GM11168 (cell line): ENCODE results near the gene TMEFF2.

Experiments used
- in situ Hi-C: fragments of 300-500 bp; cut with MboI; formaldehyde crosslinking; loops from one replicate; pipeline ENCODE4 v1.12.0; 2022; ENCODE audit warnings: low sequenced_read_pairs; ENCODE audit not compliant: unreplicated experiment

TMEFF2 gene

DNA sequence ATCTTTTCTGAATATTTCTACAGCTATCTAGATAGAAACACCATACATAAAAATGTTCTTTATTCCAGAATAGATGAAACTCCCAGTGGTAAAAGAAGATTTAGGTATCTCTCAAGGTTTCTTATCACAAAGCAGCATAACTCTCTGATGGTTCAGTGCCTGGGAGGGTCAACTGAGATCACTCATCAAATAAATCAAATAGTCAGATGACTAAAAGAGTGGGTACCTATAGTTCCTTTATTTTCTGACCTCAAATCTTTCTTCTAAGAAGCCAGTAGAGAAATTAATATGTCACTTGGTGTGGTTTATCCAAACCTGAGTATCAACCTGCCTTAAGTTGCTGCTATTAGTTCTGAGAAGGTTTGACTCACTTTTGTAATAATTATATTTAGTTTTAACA, 120.9 kb downstream of the TMEFF2 start:
- in situ Hi-C loops, result no loop called here

GRCh38 chr2:192072778-192073177, 122.0 kb downstream of the TMEFF2 start:
- in situ Hi-C loops, result no loop called here

GRCh38 chr2:192072261-192072660, 122.5 kb downstream of the TMEFF2 start:
- in situ Hi-C loops, result no loop called here

DNA sequence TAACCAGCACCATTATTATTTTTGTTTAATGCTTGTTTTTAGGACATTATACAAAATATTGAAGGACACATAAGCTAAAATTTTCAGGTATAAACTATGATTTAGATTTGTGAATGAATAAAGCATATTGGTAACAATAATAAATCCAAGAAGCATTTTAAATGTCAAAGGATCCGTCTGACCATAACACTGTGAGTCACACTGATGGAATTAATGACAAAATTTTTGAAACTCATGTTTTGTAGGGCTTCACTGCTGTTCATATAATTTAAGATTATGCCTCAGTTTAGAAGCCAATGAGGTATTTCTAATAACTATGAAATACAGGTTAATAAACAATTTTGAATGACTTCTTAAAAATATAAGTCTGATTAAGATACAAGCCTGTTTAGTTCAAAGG, 124.6 kb downstream of the TMEFF2 start:
- in situ Hi-C loops, result no loop called here

DNA sequence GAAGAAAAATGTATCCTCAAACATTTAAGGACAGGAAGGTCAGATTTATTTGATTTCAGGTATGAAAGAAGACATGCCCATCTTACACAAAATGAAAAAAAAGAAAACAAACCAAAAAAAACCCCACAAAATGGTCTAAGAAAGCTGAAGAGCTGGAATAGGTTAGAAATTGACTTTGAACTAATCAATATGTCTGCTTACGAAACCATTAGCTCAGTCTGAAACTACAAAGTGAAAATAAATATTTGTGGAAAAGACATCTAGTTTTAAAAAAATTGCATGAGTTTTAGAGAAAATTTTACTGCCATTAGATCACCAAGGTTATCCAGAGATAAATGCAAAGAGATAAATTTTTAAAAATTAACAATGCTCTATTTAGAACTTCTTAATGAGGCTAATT, 125.3 kb downstream of the TMEFF2 start:
- in situ Hi-C loops, result no loop called here

- in situ Hi-C loops, result no loop called here
Observed at GRCh38 chr2:192068966-192069365, 125.8 kb downstream of the TMEFF2 start.

GRCh38 chr2:192067631-192068030, 127.1 kb downstream of the TMEFF2 start:
- in situ Hi-C loops, result no loop called here

DNA sequence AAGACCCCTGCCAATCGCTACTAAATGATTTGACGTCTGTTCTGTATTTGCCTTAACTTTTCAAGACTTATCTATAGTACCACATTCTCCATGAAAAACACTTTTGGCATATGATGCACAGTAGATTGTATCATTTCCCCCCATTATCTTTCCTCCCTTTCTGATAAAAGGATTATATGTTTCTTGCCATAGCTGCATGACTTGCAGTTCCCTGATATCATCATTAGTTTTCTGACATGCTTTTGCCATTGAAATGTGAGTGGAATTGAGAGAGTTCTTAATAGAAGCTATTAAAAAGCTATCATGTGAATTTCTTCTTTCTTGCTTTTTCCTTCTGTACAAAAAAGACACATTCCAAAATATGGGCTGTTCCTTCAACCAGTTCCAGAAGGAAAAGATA, 130.3 kb downstream of the TMEFF2 start:
- in situ Hi-C loops, result no loop called here

DNA sequence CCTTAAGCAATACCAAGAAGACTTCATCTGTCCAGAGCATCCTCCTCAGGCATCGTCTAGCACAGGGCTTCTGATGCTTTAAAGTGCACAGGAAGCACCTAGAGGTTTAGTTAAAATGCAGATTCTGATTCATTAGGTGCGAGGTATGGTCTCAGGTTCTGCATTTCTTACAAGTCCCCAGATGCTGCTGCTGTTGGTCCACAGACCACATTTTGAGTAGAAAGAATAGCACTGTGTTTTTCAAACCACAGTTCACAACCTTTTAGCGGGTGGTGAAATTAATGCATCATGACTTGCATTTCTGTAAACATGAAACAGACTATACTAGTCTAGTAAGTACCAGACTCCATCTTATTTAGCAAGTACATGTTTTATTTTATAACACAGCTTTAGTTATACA, 134.6 kb downstream of the TMEFF2 start:
- in situ Hi-C loops, result no loop called here

DNA sequence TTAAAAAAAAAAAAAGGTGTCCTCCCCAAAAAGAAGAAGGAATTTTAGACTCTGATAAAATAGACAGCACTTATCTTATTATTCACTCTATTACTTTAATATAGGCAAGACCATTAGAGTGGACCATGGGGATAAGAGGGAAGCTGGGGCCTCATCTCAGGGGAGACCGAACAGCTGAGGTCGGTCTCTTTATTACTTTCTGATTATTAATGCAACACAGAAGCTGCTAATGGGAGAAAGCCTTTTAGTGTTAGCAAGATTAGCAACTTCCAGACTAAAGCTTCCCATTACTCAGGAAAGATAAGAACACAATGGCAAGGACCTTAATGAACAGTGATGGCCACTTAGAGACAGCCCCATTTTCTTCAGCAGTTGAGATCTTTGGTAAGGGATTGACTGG, 135.5 kb downstream of the TMEFF2 start:
- in situ Hi-C loops, result no loop called here

DNA sequence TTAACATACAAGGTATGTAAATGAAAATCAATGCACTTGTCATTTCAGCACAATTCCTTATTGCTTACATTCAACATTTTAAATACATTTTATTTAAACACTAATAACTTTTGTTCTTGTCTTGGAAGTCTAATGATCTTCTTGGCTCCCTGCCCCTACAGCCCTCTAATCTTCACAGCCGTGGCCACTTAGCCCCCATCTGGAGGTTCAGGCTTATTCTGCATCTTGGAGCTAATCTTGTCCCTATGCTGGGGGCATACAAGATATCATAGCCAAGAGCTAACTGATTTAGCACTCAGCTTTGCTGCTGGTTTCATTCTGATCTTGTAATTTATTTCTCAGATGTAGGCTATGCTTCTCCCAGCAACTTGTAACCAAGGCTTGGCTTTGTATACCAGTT, 140.8 kb downstream of the TMEFF2 start:
- in situ Hi-C loops, result no loop called here

GRCh38 chr2:192051533-192051932, 143.2 kb downstream of the TMEFF2 start:
- in situ Hi-C loops, result no loop called here

- in situ Hi-C loops, result no loop called here
Observed at GRCh38 chr2:192049362-192049761, 145.4 kb downstream of the TMEFF2 start.

DNA sequence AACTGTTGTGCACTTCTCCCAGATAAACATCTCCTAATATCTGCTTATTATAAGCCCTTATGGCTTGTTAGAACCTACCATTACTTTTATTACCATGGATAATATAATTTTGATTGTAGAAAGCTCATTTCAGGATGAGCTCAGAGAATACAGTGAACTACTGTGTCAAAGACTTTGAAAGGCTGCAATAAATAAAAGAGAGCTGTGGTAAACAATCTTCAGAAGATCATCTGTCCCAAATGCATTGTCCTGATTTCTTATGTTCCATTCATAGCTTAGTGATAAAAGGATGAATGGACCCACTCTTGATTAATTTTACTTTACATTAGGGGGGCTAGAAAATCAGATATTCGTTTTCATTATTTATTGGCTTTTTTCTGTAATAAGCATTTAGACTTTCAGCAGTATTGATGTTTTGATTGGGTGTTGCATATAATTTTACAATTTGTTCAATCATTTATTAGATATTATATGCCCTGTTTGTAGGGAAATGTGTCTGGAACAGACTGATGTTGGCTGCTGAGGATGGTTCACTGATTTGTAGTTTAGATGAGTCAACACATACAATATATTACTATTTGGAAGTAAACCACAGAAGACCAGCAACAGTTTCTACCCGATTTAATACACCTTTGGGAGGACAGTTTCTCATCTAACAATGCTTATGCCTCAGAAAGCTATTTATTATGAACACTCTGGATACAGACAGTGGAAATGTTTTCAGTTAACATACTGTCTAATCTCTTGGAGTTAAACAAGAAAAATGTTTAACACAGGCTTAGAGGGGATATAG, 147.2 kb downstream of the TMEFF2 start:
- in situ Hi-C loops, result no loop called here

- in situ Hi-C loops, result no loop called here
Observed at GRCh38 chr2:192044496-192044895, 150.2 kb downstream of the TMEFF2 start.

DNA sequence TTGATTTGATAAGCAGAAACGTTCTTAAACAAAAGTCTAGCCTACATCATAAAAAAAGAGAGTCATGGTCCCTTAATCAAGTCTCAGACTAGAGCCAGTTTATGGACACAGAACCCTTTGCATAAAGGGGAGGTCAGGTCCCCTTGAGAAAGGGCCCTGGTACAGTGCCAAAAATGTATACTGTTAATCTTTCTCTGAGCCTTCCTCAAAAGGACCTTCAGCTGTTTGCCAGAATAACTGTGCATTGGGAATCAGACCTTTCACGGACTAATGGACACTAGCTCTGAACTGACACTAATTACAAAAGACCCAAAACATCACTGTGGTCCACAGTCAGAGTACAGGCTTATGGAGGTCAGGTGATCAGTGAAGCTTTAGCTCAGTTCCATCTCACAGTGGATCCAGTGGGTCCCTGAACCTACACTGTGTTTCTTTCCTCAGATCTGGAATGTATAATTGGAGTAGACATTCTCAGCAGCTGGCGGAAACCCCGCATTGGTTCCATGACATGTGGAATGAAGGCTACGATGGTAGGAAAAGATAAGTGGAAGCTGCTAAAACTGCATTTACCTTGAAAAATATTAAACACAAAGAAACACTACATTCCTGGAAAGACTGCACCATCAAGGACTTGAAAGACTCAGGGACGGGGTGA, 151.4 kb downstream of the TMEFF2 start:
- in situ Hi-C loops, result no loop called here

- in situ Hi-C loops, result no loop called here
Observed at GRCh38 chr2:192042126-192042525, 152.6 kb downstream of the TMEFF2 start.

- in situ Hi-C loops, result no loop called here
Observed at GRCh38 chr2:192038110-192038509, 156.6 kb downstream of the TMEFF2 start.

- in situ Hi-C loops, result no loop called here
Observed at GRCh38 chr2:192035731-192036442, 158.8 kb downstream of the TMEFF2 start.

DNA sequence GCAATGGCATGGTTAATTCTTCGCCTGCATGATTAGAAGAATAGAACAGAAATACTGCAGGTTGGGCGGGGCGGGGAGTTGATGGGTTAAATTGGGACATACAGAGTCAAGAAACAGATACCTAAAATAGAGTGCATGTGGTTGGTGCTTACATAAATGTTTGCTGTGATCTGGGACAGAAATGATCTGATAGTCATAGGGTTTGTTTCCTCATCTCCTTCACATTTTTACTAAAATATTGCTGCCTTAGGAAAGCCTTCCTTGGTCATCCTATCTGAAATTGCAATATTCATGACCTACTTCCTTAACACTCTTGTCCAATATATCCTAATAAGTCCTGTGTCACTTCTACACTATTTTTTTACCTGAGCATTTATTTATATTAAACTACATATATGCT, 163.9 kb downstream of the TMEFF2 start:
- in situ Hi-C loops, result no loop called here

- in situ Hi-C loops, result no loop called here
Observed at GRCh38 chr2:192030289-192030688, 164.4 kb downstream of the TMEFF2 start.
